Activated naive CD4-positive, alpha-beta T cell (primary cell): ENCODE results near the gene SPATA6.
"Not testable (repeated sequence)": the region's sequence is repeated elsewhere in the genome, so short reads cannot be mapped to it uniquely, and the experiment has no call there.

ENCODE experiments used
- DNase-seq, 4 experiments: peaks; one replicate each; lab custom pipeline; 2025; lab: John Stamatoyannopoulos, UW

The SPATA6 gene

GRCh38 chr1:48471691-48472576, at the start of gene SPATA6:
Gene SPATA6 (minus strand): TSS chr1:48472204. CDS start chr1:48472008, 196 bp downstream.
- DNase-seq, result peak; percentile 75 to 95 (median 90)

GRCh38 chr1:48519896-48520295, 47.9 kb upstream of the SPATA6 start:
- DNase-seq, result not testable (repeated sequence)

GRCh38 chr1:48506870-48507269, 34.9 kb upstream of the SPATA6 start:
- DNase-seq, result no peak

GRCh38 chr1:48500541-48501450, 28.8 kb upstream of the SPATA6 start:
- no peak for DNase-seq

GRCh38 chr1:48499211-48499735, 27.3 kb upstream of the SPATA6 start:
- no peak for DNase-seq

GRCh38 chr1:48498096-48498791, 26.2 kb upstream of the SPATA6 start:
- peak; percentile 29 to 65 (median 58) for DNase-seq

GRCh38 chr1:48495911-48496310, 23.9 kb upstream of the SPATA6 start:
- no peak for DNase-seq

GRCh38 chr1:48495166-48495565, 23.2 kb upstream of the SPATA6 start:
- DNase-seq, result no peak

- no peak for DNase-seq
Measured at GRCh38 chr1:48493970-48494769, 22.2 kb upstream of the SPATA6 start.

GRCh38 chr1:48493041-48493440, 21.0 kb upstream of the SPATA6 start:
- no peak for DNase-seq

- DNase-seq, result no peak
Measured at GRCh38 chr1:48492392-48492791, 20.4 kb upstream of the SPATA6 start.

- no peak for DNase-seq
Measured at GRCh38 chr1:48488721-48489120, 16.7 kb upstream of the SPATA6 start.

- no peak for DNase-seq
Measured at GRCh38 chr1:48480504-48480903, 8.5 kb upstream of the SPATA6 start.

- not testable (repeated sequence) for DNase-seq
Measured at GRCh38 chr1:48480023-48480422, 8.0 kb upstream of the SPATA6 start.

GRCh38 chr1:48472638-48473037, 634 bp upstream of the SPATA6 start:
- no peak for DNase-seq

- no peak for DNase-seq
Measured at GRCh38 chr1:48470950-48471690, 884 bp downstream of the SPATA6 start.

GRCh38 chr1:48470481-48470855, 1.5 kb downstream of the SPATA6 start:
- no peak for DNase-seq

GRCh38 chr1:48469616-48470480, 2.2 kb downstream of the SPATA6 start:
- DNase-seq, result no peak

- no peak for DNase-seq
Measured at GRCh38 chr1:48466594-48466993, 5.4 kb downstream of the SPATA6 start.
